Measurements from ENCODE around the gene ATXN7L3. TPM values are rescaled to one million over a fixed set of nuclear protein-coding genes. Genes with fewer than 3 reads are reported as not detected.

ATXN7L3 gene
- total and polyA plus RNA-seq, 7 experiments from 2014 or later = 10.5 to 130 (median 107) TPM

Small RNA genes lying within 50 kb of the gene (microRNA-seq; reads per million reads assigned to microRNA genes)
- not detected for gene MIR6782 (ENCODE audit: borderline microRNAs expressed)

Other genes with a start within 250 kb of the ATXN7L3 start
- gene PYY, start 245.9 kb downstream of the ATXN7L3 start, total RNA-seq = not detected
- gene PYY, start 245.9 kb downstream of the ATXN7L3 start, polyA plus RNA-seq = not detected
- 1 to 10 TPM in 2 of 5 experiments, under 1 TPM in 3; 0.19 to 1.9 (median 0.20) TPM for gene NAGS, start 195.3 kb downstream of the ATXN7L3 start, total RNA-seq
- 1 to 10 TPM in 1 of 2 donors, under 1 TPM in 1; 0.41 to 2.6 TPM for gene NAGS, start 195.3 kb downstream of the ATXN7L3 start, polyA plus RNA-seq
- gene TMEM101, start 184.9 kb downstream of the ATXN7L3 start, total RNA-seq = 10 to 100 TPM; 12.1 to 32.0 (median 30.5) TPM
- gene TMEM101, start 184.9 kb downstream of the ATXN7L3 start, polyA plus RNA-seq = 10 to 100 TPM; 33.8 to 36.0 TPM
- 10 to 100 TPM; 29.3 to 67.9 (median 33.2) TPM for gene LSM12, start 133.2 kb downstream of the ATXN7L3 start, total RNA-seq
- gene LSM12, start 133.2 kb downstream of the ATXN7L3 start, polyA plus RNA-seq = 10 to 100 TPM; 69.5 to 72.5 TPM
- gene G6PC3, start 129.1 kb downstream of the ATXN7L3 start, total RNA-seq = 10 to 100 TPM in 4 of 5 experiments, 1 to 10 TPM in 1; 9.4 to 25.8 (median 13.9) TPM
- gene G6PC3, start 129.1 kb downstream of the ATXN7L3 start, polyA plus RNA-seq = 10 to 100 TPM; 18.3 to 18.5 TPM
- 100 to 1,000 TPM in 1 of 5 experiments, 10 to 100 TPM in 4; 15.2 to 106 (median 70.9) TPM for gene HDAC5, start 76.2 kb downstream of the ATXN7L3 start, total RNA-seq
- 10 to 100 TPM; 18.3 to 41.9 TPM for gene HDAC5, start 76.2 kb downstream of the ATXN7L3 start, polyA plus RNA-seq
- gene HROB, start 58.0 kb downstream of the ATXN7L3 start, total RNA-seq = 10 to 100 TPM in 1 of 5 experiments, 1 to 10 TPM in 2, under 1 TPM in 2; 0.76 to 12.3 (median 2.1) TPM
- gene HROB, start 58.0 kb downstream of the ATXN7L3 start, polyA plus RNA-seq = under 1 TPM; 0.26 to 0.48 TPM
- under 1 TPM in 1 of 5 experiments, not detected in 4; 0.34 TPM for gene ASB16, start 29.2 kb downstream of the ATXN7L3 start, total RNA-seq
- under 1 TPM in 1 of 2 donors, not detected in 1; 0.08 TPM for gene ASB16, start 29.2 kb downstream of the ATXN7L3 start, polyA plus RNA-seq
- gene TMUB2, start 12.9 kb downstream of the ATXN7L3 start, total RNA-seq = 10 to 100 TPM; 34.9 to 56.0 (median 41.6) TPM
- gene TMUB2, start 12.9 kb downstream of the ATXN7L3 start, polyA plus RNA-seq = 10 to 100 TPM; 21.8 to 24.4 TPM
- 100 to 1,000 TPM; 126 to 303 (median 175) TPM for gene UBTF, start 19.8 kb upstream of the ATXN7L3 start, total RNA-seq
- gene UBTF, start 19.8 kb upstream of the ATXN7L3 start, polyA plus RNA-seq = 10 to 100 TPM; 49.0 to 84.7 TPM
- under 1 TPM in 1 of 5 experiments, not detected in 4; 0.15 TPM for gene SLC4A1, start 68.3 kb upstream of the ATXN7L3 start, total RNA-seq
- gene SLC4A1, start 68.3 kb upstream of the ATXN7L3 start, polyA plus RNA-seq = not detected
- under 1 TPM in 2 of 5 experiments, not detected in 3; 0.08 to 0.22 TPM for gene RUNDC3A, start 108.7 kb upstream of the ATXN7L3 start, total RNA-seq
- not detected for gene RUNDC3A, start 108.7 kb upstream of the ATXN7L3 start, polyA plus RNA-seq
- gene SLC25A39, start 124.9 kb upstream of the ATXN7L3 start, total RNA-seq = 100 to 1,000 TPM in 3 of 5 experiments, 10 to 100 TPM in 2; 75.4 to 107 (median 101) TPM
- 100 to 1,000 TPM; 122 to 155 TPM for gene SLC25A39, start 124.9 kb upstream of the ATXN7L3 start, polyA plus RNA-seq
- gene GRN, start 145.4 kb upstream of the ATXN7L3 start, total RNA-seq = 100 to 1,000 TPM in 1 of 5 experiments, 10 to 100 TPM in 4; 49.5 to 374 (median 52.2) TPM
- gene GRN, start 145.4 kb upstream of the ATXN7L3 start, polyA plus RNA-seq = 10 to 100 TPM; 52.2 to 58.7 TPM
- under 1 TPM; 0.24 to 0.78 (median 0.39) TPM for gene FAM171A2, start 164.0 kb upstream of the ATXN7L3 start, total RNA-seq
- gene FAM171A2, start 164.0 kb upstream of the ATXN7L3 start, polyA plus RNA-seq = under 1 TPM; 0.11 to 0.16 TPM
- gene ITGA2B, start 189.8 kb upstream of the ATXN7L3 start, total RNA-seq = 10 to 100 TPM in 1 of 5 experiments, 1 to 10 TPM in 1, under 1 TPM in 3; 0.43 to 19.7 (median 0.67) TPM
- gene ITGA2B, start 189.8 kb upstream of the ATXN7L3 start, polyA plus RNA-seq = not detected